NCI-H2196 (cell line): ENCODE results near the gene PTPRB.

Experiments
- DNase-seq: peaks from one replicate; lab custom pipeline; 2025; ENCODE audit not compliant: unreplicated experiment; lab: John Stamatoyannopoulos, UW

Gene PTPRB

DNA sequence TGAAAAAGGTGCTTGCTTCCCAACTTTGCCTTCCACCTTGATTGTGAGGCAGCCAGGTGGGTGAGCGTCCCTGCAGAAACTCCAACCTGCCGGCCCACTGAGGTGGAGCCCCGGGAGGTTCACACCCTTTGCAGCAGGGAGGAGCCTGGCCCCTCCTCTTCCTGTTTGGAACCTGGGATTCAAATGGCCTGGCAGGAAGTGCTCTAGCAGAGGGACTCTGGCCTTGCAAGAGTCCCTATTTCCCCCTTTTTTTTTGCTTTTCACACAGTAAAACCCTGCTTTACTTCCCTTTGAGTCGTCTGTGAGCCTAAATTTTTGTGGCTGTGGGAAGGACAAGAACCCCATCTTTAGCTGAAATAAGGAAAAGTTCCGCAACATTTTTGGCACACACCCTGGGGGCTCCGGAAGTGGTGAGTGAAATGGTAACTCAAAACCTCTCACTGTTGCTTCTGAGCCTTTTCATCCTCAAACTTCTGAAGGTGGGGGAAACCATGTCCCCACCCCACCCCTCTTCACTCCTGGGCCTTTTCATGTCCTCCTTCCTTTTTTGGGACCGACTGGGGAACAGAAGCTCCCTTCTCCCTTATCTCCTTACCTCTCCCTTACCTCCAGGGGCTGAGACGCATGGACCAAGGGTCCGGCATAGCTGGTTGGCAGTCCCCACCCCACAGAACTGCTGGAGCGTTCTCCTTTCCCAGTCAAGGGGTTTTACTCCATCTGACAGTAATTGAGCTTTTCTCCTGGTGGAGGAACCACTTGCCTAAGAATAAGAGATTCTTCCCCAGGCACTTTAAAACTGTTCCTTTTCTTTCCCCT lies 169.1 kb downstream of the PTPRB start:
- DNase-seq: no peak

GRCh38 chr12:70467476-70467875 lies 169.8 kb downstream of the PTPRB start:
- no peak for DNase-seq

DNA sequence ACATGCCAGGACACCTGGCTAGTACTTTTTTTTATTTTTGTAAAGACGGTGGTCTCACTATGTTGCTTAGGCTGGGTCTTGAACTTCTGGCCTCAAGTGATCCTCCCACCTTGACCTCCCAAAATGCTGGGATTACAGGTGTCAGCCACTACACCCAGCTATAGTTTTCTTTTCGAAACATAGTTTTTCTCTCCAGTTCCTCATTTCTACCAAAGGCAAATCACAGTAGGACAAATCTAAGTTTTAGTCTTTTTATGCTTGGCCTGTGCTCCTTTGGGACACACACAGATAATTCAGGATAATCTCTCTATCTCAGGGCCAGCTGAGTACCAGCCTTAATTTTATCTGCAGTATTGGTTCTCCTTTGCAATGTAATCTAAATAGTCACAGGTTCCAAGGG lies 170.5 kb downstream of the PTPRB start:
- DNase-seq: no peak
